HG02840 (cell line): ENCODE data around the gene SEMA5A.

Source experiments
- ATAC-seq: cut with Tn5 transposase; IDR thresholded peaks from one replicate; pipeline ENCODE4 v1.9.1; 2021; ENCODE audit warnings: mild to moderate bottlenecking, moderate library complexity, moderate number of reproducible peaks; ENCODE audit not compliant: unreplicated experiment, low FRiP score

Gene SEMA5A

DNA sequence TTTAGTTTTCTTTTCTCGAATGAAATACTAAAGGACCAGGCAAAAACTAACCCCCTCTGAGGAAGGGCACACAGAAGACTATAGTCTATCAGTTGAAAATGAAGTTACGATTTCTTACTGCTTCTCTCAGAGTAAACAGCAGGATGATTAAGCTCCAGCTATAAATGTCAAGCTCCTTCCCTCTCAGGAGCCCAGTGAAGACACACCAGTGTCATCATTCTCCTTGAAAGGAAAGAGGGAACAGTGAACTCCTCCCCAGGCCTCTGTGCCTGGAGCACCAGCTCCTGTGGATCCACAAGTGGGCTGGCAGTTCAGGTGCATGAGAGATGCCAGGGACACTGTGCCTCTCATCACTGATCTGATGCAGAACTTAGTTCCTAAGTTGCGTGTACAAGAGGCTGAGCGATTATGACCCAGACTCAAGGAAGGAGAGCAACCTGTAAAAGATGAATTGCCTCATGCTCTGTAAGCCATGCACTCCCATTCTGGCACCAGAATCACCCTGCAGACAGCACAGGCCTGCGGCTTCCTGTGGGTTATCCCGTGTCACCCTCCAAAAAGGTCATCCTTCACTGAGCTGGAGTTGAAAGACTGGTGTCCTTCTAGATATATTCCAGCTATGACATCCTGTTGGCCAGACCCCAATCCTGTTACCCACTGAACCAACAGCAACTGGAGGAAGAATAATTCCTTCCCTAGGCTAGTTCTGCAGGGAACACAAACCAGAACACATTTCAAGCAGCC lies 394.0 kb downstream of the SEMA5A start:
- no peak for ATAC-seq

DNA sequence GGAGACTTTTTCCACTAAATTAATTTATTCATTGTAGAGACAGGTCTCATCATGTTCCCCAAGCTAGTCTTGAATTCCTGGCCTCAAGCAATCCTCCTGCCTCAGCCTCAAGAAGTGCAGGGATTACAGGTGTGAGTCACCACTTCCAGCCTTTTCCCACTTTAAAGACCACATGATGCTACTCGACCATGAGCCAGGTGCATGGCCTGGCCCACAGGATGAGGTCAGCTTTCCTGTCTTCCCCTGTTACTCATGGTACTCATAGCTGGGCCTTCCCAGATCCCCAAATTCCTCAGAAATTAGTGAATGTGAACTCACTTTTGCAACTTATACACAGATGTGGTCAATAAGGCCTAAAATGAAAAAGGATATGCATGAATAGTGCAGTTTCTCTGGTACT lies 395.9 kb downstream of the SEMA5A start:
- no peak for ATAC-seq

DNA sequence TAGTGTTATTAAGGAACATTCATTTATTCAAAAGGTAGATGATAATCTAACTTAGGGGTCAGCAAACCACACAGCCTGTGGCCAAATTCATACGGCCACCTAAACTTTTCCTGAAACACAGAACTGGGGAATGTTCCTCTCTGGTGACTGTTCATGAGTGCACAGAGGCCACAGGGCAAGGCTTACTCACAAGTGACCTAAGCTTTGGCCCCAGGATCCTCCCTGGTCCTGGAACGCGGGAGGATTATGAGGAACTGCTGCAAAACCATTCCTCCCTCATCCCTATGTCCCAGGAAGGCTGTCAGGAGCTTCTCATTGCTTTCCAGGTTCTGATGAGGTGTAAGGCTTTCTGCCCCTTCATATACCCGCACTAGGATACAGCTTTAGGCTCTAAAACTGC lies 397.6 kb downstream of the SEMA5A start:
- ATAC-seq = no peak

DNA sequence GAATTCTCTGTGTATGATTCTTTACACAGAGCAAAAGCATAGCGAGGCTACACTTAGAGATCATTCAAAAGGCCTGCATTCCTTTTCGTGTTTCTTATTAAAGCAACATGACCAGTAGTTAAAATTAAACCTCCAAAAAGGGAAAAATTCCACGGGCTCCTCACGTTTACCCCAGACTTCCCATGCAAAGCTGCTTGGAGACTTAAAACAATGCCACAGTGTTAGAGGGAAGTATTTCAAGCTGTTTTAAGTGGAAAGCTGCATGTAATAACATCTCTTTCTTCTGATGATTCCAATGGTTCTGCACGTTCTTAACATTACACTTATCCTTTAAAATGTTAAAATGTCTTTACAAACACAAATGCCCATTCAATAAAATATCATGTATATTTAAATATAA lies 405.2 kb downstream of the SEMA5A start:
- no peak for ATAC-seq

DNA sequence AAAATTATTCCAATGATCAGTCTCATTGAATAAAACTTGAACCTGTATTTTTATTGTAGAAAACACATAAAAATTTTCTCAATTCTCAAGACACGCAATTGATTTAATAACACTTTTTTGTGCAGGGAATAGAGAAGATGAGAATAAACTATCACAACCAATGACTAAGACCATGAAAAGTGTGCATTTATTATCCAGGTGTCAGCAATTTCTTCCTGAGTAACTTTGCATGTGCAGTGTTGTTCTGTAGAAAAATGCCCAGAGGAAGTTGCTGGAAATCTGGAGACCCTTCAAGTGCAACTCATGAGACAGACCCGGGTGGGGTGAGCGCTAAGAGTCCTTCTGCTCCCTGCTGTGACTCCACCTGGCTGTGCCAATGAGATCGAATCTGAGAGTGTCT lies 405.7 kb downstream of the SEMA5A start:
- ATAC-seq = no peak

DNA sequence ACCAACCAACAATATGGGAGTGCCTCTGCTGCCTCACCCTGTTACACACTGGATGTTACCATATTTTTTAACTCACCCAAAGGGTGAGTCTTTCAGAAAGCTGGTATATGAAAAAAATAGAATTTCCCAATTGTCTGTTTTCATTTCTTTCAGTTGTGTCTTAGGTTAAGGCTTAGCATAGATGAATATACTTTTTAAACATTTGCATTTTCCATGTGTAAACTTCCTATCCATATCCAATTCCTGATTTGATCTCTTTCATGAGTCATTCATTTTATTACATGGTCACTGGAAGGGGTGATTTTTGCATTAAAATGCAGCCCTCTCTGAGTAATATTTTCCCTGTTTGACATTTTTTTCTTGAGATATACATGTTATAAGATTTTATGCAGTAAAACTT lies 406.5 kb downstream of the SEMA5A start:
- ATAC-seq = no peak

DNA sequence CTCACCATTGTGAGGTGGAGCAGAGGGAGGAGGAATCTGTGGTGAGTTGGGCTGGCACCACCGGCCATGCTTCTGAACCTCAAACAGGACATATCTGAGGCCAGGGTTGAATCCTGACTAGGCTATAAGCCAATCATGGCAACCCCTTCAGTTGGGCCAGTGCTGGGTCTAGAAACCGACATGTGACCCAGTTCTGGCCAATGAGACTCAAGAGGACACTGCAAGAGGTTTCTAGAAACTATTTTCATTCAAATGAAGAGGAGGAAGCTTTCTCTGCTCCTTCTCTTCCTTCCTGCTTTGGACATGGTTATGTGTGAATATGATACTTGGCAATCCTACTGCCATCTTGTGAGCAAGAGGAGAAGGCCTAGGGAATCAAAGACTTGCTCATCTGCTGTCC lies 417.7 kb downstream of the SEMA5A start:
- ATAC-seq = no peak

DNA sequence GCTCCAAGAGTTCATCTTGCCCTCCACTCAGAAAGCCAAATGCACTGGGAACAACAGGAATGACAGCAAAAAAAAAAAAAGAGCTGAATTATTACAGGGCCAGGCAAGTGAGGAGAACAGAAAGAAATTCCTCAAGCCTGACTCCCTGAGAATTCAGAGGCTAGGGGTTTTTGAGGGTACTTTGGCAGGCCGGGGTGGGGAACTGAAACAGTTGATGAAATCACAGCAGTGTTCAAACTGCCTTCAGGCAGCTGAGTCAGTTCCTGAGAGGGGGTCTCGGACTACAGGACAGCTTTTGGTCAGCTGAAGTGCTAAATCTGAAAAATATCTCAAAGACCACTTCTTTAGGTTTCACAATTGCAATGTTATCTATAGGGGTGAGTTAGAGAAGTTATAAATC lies 419.4 kb downstream of the SEMA5A start:
- ATAC-seq = no peak

DNA sequence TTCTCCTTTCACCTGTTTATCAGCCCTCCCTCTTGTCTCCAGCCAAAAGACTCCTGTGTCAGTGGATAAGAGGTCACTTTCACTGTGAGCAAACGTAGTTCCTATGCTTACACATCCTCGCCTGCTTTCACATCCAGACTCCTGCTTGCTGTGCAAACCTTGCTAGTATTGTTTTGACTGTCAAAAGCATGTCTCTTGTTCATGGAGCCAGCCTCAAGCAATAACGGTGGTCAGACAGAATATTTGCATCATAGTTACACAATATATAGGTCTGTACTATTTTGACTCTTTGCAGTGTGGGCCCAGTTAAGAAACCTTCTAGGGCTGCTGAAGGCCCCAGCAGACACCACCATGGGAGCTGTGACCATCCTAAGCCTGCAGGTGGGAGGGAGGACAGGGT lies 420.0 kb downstream of the SEMA5A start:
- no peak for ATAC-seq

DNA sequence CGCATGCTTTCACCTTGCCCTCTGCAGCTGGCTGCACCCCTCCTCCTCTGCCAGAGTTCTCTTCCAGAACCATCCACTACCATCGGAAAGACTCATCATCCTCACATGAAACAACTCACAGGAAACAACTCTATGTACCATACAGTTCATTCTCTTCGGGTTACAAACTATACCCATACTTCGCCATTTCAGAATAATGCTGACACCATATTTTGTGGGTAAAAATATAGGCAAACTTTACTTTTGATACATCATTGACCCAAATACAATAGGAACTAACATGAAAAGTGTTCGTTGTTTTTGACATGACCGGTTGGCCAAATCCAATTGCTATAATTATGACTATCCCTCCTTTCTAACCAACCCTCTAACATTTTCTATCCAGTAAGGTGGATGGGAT lies 421.0 kb downstream of the SEMA5A start:
- ATAC-seq = no peak

DNA sequence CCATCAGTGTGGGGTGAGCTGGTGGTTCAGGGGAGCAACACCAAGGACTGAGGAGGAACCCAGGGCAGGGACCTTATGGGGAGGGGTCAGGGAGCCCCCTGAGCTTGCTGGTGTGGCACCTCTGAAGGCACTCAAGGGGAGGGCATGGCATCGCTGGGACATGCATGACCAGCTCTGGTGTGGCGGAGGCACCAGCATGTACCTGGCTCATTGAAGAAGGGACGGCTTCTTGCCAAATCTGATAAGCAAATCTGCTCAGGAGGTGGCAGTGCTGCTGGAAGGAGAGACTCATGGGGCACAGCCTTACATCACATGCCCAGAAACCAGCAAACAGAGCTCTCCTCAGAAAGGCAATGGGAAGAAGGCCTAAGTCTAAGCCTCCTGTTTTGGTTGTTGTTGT lies 421.8 kb downstream of the SEMA5A start:
- ATAC-seq = no peak

DNA sequence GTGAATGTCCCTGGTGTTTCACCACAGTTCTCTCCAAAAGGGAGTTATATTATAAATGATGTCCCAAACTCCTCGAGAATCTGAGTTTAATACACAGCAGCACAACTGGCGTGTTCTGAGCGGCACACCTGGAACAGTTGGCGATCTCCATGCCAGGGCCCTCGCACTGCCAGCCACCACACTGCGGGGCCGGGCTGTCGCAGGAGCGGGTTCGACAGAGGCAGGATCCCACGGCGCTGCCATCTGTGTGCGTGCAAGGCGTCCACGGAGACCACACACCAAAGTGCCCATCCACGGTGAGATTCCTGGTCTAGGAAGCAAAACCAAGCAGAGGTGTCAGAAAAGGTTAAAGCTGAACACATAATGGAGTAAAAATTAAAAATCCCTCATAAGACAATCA lies 423.3 kb downstream of the SEMA5A start:
- no peak for ATAC-seq

DNA sequence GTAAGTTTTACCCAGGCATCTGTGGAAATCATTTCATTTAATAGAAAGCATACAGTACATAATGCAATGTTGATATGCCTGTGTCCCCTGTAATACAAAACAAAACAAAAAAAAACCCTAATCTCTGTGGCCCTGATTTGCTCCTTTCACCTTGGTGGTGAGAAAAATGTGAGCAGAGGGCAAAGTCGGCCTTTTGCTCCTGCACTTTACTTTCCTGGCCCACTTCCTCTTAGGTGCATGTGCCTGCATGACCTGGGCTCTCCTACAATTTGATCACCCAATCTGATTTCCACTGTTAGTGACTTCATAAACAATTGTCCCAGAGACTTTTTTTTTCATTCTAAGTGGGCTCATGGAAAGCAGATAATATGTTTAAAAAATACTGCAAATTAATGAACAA lies 424.3 kb downstream of the SEMA5A start:
- ATAC-seq = no peak

DNA sequence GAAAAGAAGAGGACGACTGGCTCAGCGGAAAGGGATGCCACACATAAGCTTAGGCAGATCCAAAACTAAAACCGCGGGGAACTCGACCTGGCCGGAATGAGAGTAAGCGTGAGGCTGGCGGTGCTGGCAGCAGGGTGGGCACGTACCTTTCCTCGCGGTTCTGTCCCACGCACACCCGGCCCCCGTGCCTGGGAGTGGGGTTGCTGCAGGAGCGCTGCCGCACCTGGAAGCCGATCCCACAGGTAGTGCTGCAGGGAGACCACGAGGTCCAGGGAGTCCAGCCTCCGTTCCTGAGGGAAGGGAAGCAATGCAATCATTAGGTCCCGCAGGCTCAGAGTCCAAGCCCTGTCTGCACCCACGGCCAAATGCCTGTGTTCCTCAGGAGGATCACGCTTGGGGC lies 427.0 kb downstream of the SEMA5A start:
- no peak for ATAC-seq

DNA sequence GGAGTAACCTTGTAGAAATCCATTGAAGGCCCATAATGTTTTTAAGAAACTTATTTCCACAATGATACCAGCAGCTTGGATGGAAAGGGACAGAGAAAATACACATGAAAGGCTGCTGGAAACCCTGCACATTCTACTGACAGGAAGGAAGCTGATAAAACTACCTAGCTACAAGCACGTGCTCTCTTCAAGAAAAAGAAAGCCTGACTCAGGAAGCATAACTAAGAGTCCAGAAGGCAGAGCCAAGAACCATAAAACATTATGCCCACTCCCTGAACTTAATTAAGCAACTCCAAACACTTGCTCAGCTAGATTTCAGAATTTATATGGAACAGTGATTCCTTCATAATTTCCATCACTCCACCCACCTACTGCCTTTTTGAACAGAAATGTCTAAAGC lies 430.8 kb downstream of the SEMA5A start:
- ATAC-seq = no peak

DNA sequence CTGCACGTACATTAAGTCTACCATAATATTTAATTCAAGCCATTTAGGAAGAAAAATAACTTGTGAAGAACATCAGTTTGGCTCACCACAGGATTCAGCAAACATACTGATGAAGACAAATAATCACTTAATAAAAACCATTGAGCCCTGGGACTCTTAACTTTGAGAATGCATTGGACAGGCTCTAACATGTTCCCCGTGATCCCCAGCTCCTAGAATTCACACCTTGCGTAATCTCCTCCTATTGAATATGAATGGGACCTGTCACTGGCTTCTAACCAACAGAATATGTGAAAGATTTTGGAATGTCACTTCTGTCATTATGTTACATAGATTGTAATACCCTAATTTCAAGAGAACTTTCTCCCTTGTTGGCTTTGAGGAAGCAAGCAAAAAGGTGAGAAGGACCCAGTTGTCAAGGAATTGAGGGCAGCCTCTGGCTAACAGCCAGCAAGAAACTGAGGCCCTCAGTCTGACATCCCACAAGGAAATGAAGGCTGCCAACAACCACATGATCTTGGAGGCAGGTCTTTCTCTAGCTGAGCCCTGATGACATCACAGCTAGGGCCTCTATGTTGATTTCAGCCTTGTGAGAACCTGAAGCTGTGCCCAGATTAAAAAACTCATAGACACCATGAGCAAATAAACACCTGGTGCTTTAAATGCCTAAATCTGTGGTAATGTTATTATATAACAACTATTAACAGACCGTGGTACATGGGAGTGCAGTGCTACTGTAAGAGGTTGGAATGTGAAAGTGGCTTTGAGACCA lies 433.2 kb downstream of the SEMA5A start:
- no peak for ATAC-seq

DNA sequence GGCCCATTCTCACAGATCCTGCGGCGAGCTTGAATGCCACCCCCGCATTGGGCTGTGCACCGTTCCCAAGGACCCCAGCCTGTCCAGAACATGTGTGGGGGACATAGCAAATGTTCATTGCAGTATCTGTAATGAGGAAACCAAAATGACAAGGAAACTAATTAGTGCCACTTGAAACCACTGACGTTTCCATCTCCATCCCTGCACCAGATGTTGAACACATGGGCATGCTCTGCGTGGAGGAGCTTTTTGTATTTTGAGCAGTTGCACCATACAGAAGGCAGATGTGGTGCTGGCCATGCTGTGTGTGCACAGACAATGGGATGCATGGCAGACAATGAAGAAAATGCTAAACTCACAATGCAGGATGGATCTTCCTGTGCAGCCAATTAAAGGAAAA lies 437.7 kb downstream of the SEMA5A start:
- no peak for ATAC-seq

DNA sequence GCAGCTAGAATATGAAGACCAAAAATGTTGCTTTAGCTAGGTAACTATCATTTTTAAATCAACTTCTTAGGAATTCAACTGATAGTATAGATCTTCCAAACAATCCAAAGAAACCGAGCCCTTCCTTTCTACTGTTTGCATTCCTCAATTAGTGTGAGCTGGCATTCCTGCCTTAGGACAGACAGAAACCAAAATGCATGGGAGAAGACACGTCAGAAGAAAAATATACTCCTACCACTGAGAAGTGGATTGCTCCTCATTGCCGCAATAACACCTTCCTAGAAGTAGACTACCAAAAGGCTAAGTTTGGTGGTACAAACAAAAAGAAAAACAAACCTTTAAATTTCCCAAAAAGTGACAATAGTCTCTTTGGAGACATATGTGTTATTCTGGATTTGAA lies 440.0 kb downstream of the SEMA5A start:
- ATAC-seq = no peak

DNA sequence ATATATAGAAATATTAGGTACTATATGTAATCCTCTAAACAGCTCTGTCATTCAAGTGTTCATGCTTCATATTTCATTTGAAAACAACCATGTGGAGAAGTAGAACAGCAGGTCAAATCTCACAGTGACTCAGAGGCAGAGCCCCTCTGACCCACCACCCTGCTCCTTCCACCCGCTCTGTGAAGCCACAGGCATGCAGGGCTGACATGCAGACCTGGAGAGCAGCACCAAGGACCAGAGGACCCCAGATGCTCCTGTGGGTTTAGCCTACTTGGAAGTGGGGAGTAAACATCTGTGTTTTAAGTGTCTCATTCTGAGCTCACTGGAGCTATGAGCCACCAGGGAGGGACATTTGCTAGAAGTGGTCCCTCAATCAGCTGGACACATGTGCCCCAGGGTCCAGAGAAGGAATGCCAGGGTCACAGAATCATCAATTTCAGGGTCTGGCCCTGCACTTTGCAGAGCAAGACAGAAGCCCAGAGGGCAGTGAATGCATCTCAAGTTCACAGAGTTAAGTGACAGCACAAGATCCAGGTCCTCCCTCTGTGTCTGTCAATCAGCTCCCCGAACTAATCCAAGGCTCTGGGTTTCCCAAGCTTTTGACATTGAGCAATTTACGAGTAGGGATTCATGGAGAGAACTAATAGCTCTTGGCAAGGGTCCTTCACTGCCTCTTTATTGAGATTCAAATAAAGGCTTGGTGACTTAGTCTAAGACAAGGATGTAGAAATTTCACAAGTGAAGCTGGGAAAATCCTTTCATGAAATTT lies 441.1 kb downstream of the SEMA5A start:
- no peak for ATAC-seq

DNA sequence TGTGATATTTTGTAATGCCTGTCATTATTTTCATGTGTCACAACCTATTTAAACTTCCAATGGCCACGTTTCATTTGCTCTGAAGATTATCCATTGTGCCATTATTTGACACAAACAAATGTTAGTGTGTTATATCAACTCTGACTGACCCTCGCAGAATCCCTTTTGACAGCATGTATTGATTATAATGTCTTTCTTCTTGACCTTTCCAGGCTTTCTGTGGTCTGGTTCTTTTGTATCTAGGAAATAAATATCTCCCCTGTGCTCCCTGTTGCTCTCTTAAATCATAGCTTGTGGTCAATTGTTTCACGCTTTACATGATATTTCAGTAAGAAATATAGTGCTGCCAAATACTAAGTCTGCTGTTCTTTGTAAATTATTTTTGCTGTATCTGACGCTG lies 442.6 kb downstream of the SEMA5A start:
- no peak for ATAC-seq

DNA sequence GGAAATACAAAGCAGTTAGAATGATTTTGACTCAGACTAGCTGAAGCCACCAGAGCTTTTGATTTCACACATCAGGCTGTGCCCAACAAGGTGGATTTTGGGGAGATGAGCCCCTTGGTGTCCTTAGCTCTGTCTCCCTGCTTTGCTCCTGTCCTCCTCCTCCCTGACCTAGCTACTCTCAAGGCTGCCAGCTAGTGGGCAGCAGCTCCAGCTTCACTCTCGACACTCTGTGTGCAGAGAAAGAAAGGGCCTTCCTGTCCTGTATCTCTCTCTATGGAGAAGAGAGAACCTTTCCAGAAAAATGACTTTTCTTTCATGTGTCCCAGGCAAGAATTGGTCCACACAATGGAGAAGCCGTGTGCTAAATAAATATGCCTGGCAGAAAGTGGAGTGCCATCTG lies 446.2 kb downstream of the SEMA5A start:
- no peak for ATAC-seq
